Heart left ventricle (tissue), 16 donors: ENCODE measurements around the gene SERPINB12. TPM values are rescaled to one million over a fixed set of nuclear protein-coding genes. Genes with fewer than 3 reads are reported as not detected.

Experiments
- ATAC-seq, 4 donors: fragments of 200-7000 bp; cut with Tn5 transposase; one replicate each; pipeline ENCODE4 v1.9.1; 2020 to 2022; ENCODE audit warnings: moderate library complexity in 4 of 4, mild to moderate bottlenecking in 3 of 4, moderate number of reproducible peaks in 1 of 4
- DNase-seq, 5 donors: peaks; one replicate each; pipeline ENCODE4 v3.0.0-alpha.2; 2020
- H3K27ac ChIP-seq, 12 donors: fragments of 200-600 bp; sonication (generic) in 4 of 12; one replicate each; pipeline versions ENCODE4 v1.5.0 to v1.8.0; 2016 to 2022; ENCODE audit warnings: mild to moderate bottlenecking in 2 of 12
- H3K27me3 ChIP-seq, 9 donors: fragments of 200-600 bp; sonication (generic) in 2 of 9; one replicate each; pipeline versions ENCODE4 v1.5.1 to v1.8.0; 2016 to 2022; ENCODE audit warnings: mild to moderate bottlenecking in 3 of 9
- H3K36me3 ChIP-seq, 9 donors: fragments of 200-600 bp; sonication (generic) in 2 of 9; one replicate each; pipeline versions ENCODE4 v1.5.0 to v1.8.0; 2018 to 2022; ENCODE audit warnings: mild to moderate bottlenecking in 2 of 9
- H3K4me1 ChIP-seq, 12 donors: fragments of 200-600 bp; sonication (generic) in 4 of 12; one replicate each; pipeline versions ENCODE4 v1.5.0 to v1.8.0; 2016 to 2022; ENCODE audit warnings: mild to moderate bottlenecking in 3 of 12
- H3K4me3 ChIP-seq, 12 donors: fragments of 200-600 bp; sonication (generic) in 4 of 12; one replicate each; pipeline versions ENCODE4 v1.5.0 to v1.8.0; 2017 to 2022; ENCODE audit warnings: mild to moderate bottlenecking in 9 of 12, moderate library complexity in 4 of 12
- H3K9me3 ChIP-seq, 12 donors: fragments of 200-600 bp; sonication (generic) in 4 of 12; one replicate each; pipeline versions ENCODE4 v1.5.0 to v1.8.0; 2016 to 2022; ENCODE audit warnings: mild to moderate bottlenecking in 1 of 12
- CTCF ChIP-seq, 12 donors: fragments of 200-600 bp; sonication (generic) in 4 of 12; IDR thresholded peaks; one replicate each; pipeline versions ENCODE4 v1.5.0 to v1.8.0; 2018 to 2022; ENCODE audit warnings: antibody characterized with exemption in 12 of 12, mild to moderate bottlenecking in 5 of 12
- POLR2A ChIP-seq, 2 donors: fragments of 450-650 bp; IDR thresholded peaks; one replicate each; pipeline ENCODE4 v1.6.1; 2017; ENCODE audit warnings: antibody characterized with exemption in 2 of 2, mild to moderate bottlenecking in 2 of 2, moderate library complexity in 2 of 2
- WGBS, 4 donors: extraction: QIAGEN DNeasy Blood & Tissue Kit in 2 of 4; methylation state at CpG; one replicate each; pipeline versions ENCODE4 v1.1.5 to v1.1.7; 2013 to 2018; 5-methylcytosine and 5-hydroxymethylcytosine counted together
- intact Hi-C, 10 donors: fragments of 100-400 bp; cut with DNase I; formaldehyde crosslinking; loops; one replicate each; pipeline versions ENCODE4 v1.11.1 to v1.14.2; 2022
- polyA plus RNA-seq, 2 donors: library from polyadenylated mRNA; stranded (reverse); fragments of 200-250 nt; gene quantifications; one replicate each; pipeline ENCODE4 v1.2.3, GENCODE V29; 2013
- total RNA-seq, 9 donors: library from RNA; depleted of rRNA in 2 of 9; stranded (reverse); fragments of >200 nt in 2 of 9; fragmentation: NEBNext Ultra II Directional in 3 of 9; extraction: Animal tissue kit (Norgen Biotek cat#: 25700) in 3 of 9; gene quantifications; one replicate each; pipeline versions ENCODE4 v1.1.0 to v1.2.4, GENCODE V29; 2016 to 2023
- donor health status: ischemic (EF 13 %, LVEDD 7.1; RV severe dilation, severe dysfunction).
- donor health status: healthy with polysubstance abuse.
- donor health status: DM: no; HTN: yes; CAD: no.
- donor health status: DM: no; HTN: no; CAD: no.
- donor health status: ischemic (EF 25% LVEDD 6.9; RV normal size, moderate dysfunction).
- donor health status: ischemic (EF 25% LVEDD 5.7; RV mildly dilated, moderate dysfunction).
- donor health status: healthy.
- donor health status: DM: yes; HTN: yes; CAD: no.
- donor health status: ischemic (EF 35%, LVEDD 5.7; RV mildly dilated, moderate dysfunction).
- donor health status: nonischemic (EF 11% LVEDD 7.7; RV severe dilation, severe dysfunction).
- donor health status: DM: yes; HTN: yes; CAD: no.
- donor health status: PGD.
- donor health status: ischemic (EF 29% LVEDD 5.4; RV normal size, mild dysfunction).
- donor health status: nonischemic (EF 23%, LVEDD 6.1; RV moderate dilation, normal function).

SERPINB12 gene
- total and polyA plus RNA-seq, 11 donors = not detected

GRCh38 chr18:63520053-63520685 is 22.0 kb upstream of the SERPINB12 start:
- DNase-seq (no peak), ATAC-seq (no peak)
- Histone ChIP-seq H3K4me3 (no peak overlapping the region), H3K4me1 (no peaks in the 10 kb centered on the region), H3K27me3 (peaks cover 0 to 18% (median 0%) of the 10 kb centered on the region in 9 donors), H3K9me3 (no peaks in the 10 kb centered on the region), H3K27ac (no peak overlapping the region), H3K36me3 (no peaks in the 10 kb centered on the region)
- 75 to 87% (median 84%) methylated on average over 3 of the region's 3 CpGs for WGBS, 4 donors
- intact Hi-C loops = loop anchor here in 1 of 10 donors (5.0 kb wide), 1 partner anchor 57 kb away; no protein-coding TSS in a partner anchor
- no peak for TF ChIP-seq POLR2A (IDR thresholded peaks at IDR 0.05)
- TF ChIP-seq CTCF (IDR thresholded peaks at IDR 0.05) = no peak

- H3K27ac ChIP-seq = no peak overlapping the region
- no peak for DNase-seq
- H3K36me3 ChIP-seq = no peaks in the 10 kb centered on the region
- TF ChIP-seq POLR2A (IDR thresholded peaks at IDR 0.05) = no peak
- TF ChIP-seq CTCF (IDR thresholded peaks at IDR 0.05) = no peak
- peaks cover 0 to 11% (median 0%) of the 10 kb centered on the region in 12 donors for H3K9me3 ChIP-seq
- intact Hi-C loops = loop anchor here in 1 of 10 donors (5.0 kb wide), 1 partner anchor 54 kb away; no protein-coding TSS in a partner anchor
- WGBS, 4 donors = 62 to 70% (median 67%) methylated on average over 4 of the region's 4 CpGs
- peaks cover 0 to 12% (median 0%) of the 10 kb centered on the region in 9 donors for H3K27me3 ChIP-seq
- ATAC-seq = no peak
- H3K4me3 ChIP-seq = no peak overlapping the region
- no peaks in the 10 kb centered on the region for H3K4me1 ChIP-seq
Observed at GRCh38 chr18:63523660-63524059, 18.5 kb upstream of the SERPINB12 start.

DNA sequence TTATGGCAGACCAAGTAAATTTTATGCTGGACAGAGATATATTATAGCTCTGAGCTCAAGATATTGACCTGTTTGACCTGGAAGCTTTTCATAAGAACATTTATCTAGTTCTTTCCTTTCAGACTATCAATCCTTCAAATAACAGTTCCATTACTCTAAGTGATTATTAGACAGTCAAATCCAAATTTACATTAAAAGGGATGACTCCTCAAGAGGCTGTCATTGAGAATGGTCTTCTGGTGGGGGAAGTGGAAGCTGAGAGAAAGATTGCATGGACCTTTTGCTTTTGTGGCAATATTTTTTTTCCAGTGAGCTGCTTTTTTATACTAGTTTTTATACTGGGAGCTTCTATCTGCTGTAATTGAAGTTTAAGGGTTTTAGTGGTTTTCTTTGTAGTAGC is 14.9 kb upstream of the SERPINB12 start:
- ATAC-seq (no peak), DNase-seq (no peak)
- no peak for TF ChIP-seq POLR2A (IDR thresholded peaks at IDR 0.05)
- TF ChIP-seq CTCF (IDR thresholded peaks at IDR 0.05) = no peak
- Histone ChIP-seq H3K36me3 (no peaks in the 10 kb centered on the region), H3K27ac (no peak overlapping the region), H3K4me1 (no peaks in the 10 kb centered on the region), H3K4me3 (no peak overlapping the region), H3K9me3 (peaks cover 0 to 11% (median 0%) of the 10 kb centered on the region in 12 donors), H3K27me3 (peaks cover 0 to 8% (median 0%) of the 10 kb centered on the region in 9 donors)
- intact Hi-C loops = no loop called here

GRCh38 chr18:63528863-63529492 is 13.2 kb upstream of the SERPINB12 start:
- Histone ChIP-seq H3K9me3 (peaks cover 0 to 11% (median 0%) of the 10 kb centered on the region in 12 donors), H3K4me1 (no peaks in the 10 kb centered on the region), H3K4me3 (no peak overlapping the region), H3K36me3 (no peaks in the 10 kb centered on the region), H3K27ac (no peak overlapping the region), H3K27me3 (peaks cover 0 to 8% (median 0%) of the 10 kb centered on the region in 9 donors)
- no peak for TF ChIP-seq POLR2A (IDR thresholded peaks at IDR 0.05)
- no peak for TF ChIP-seq CTCF (IDR thresholded peaks at IDR 0.05)
- no peak for DNase-seq
- no peak for ATAC-seq
- intact Hi-C loops = no loop called here
- 56 to 61% (median 58%) methylated on average over 5 of the region's 5 CpGs for WGBS, 4 donors
